Frontal cortex (tissue), 4 donors: ENCODE data around the gene MGAT3. TPM values are rescaled to one million over a fixed set of nuclear protein-coding genes. Genes with fewer than 3 reads are reported as not detected.
"Not testable (repeated sequence)": the region's sequence is repeated elsewhere in the genome, so short reads cannot be mapped to it uniquely, and the experiment has no call there.

Source experiments
- DNase-seq, 2 donors: peaks; one replicate each; pipeline ENCODE4 v3.0.0; 2012; ENCODE audit warnings: low spot score in 2 of 2
- FAIRE-seq: peaks from 2 replicates; lab custom pipeline; 2012; peaks lifted over from hg19 to GRCh38; lab: Jason Lieb, UNC
- total RNA-seq: library from RNA; depleted of rRNA; stranded (reverse); fragments of >200 nt; gene quantifications from one replicate; pipeline ENCODE4 v1.2.3, GENCODE V29; 2014
- donor health status: control.
- donor health status: control.
- donor health status: control.

Gene MGAT3
- total RNA-seq, result 19.2 TPM

- DNase-seq, result peak in 1 of 2 donors; percentile 76
- FAIRE-seq, result no peak
Measured at GRCh38 chr22:39456522-39457197, at the start of gene MGAT3. TSS of gene MGAT3 (plus strand) at chr22:39457012. CDS start at chr22:39487348, 30,336 bp downstream.

GRCh38 chr22:39408173-39408572, 48.6 kb upstream of the MGAT3 start:
- no peak for FAIRE-seq
- DNase-seq, result no peak

- no peak for FAIRE-seq
Measured at GRCh38 chr22:39408807-39409206, 48.0 kb upstream of the MGAT3 start.

GRCh38 chr22:39409516-39410029, 47.2 kb upstream of the MGAT3 start:
- FAIRE-seq, result no peak
- no peak for DNase-seq

More at GRCh38 chr22:39408807-39409206, 48.0 kb upstream of the MGAT3 start:
- DNase-seq, result no peak

- FAIRE-seq (no peak), DNase-seq (no peak)
Measured at GRCh38 chr22:39410264-39410663, 46.5 kb upstream of the MGAT3 start.

GRCh38 chr22:39411828-39412365, 44.9 kb upstream of the MGAT3 start:
- not testable (repeated sequence) for FAIRE-seq

GRCh38 chr22:39413204-39413603, 43.6 kb upstream of the MGAT3 start:
- not testable (repeated sequence) for DNase-seq, FAIRE-seq

More at GRCh38 chr22:39411828-39412365, 44.9 kb upstream of the MGAT3 start:
- not testable (repeated sequence) for DNase-seq

- DNase-seq (no peak), FAIRE-seq (no peak)
Measured at GRCh38 chr22:39414377-39414776, 42.4 kb upstream of the MGAT3 start.

- DNase-seq (no peak), FAIRE-seq (no peak)
Measured at GRCh38 chr22:39414886-39415285, 41.9 kb upstream of the MGAT3 start.

GRCh38 chr22:39415506-39415905, 41.3 kb upstream of the MGAT3 start:
- FAIRE-seq, result no peak

GRCh38 chr22:39416319-39416718, 40.5 kb upstream of the MGAT3 start:
- FAIRE-seq, result no peak
- DNase-seq, result no peak

More at GRCh38 chr22:39415506-39415905, 41.3 kb upstream of the MGAT3 start:
- DNase-seq, result no peak

- DNase-seq, result no peak
- no peak for FAIRE-seq
Measured at GRCh38 chr22:39417641-39418040, 39.2 kb upstream of the MGAT3 start.

GRCh38 chr22:39418696-39419095, 38.1 kb upstream of the MGAT3 start:
- DNase-seq (no peak), FAIRE-seq (no peak)

- no peak for DNase-seq
- no peak for FAIRE-seq
Measured at GRCh38 chr22:39419096-39419495, 37.7 kb upstream of the MGAT3 start.

GRCh38 chr22:39419911-39420310, 36.9 kb upstream of the MGAT3 start:
- FAIRE-seq (no peak), DNase-seq (no peak)

- DNase-seq (no peak), FAIRE-seq (no peak)
Measured at GRCh38 chr22:39421691-39422090, 35.1 kb upstream of the MGAT3 start.

GRCh38 chr22:39422101-39422500, 34.7 kb upstream of the MGAT3 start:
- DNase-seq (no peak), FAIRE-seq (no peak)

- DNase-seq (no peak), FAIRE-seq (no peak)
Measured at GRCh38 chr22:39422721-39423120, 34.1 kb upstream of the MGAT3 start.

GRCh38 chr22:39423976-39424375, 32.8 kb upstream of the MGAT3 start:
- FAIRE-seq, result no peak
- no peak for DNase-seq

- no peak for DNase-seq
- no peak for FAIRE-seq
Measured at GRCh38 chr22:39426380-39427043, 30.3 kb upstream of the MGAT3 start.
